ENCODE data around the gene CTNND2. TPM values are rescaled to one million over a fixed set of nuclear protein-coding genes. Genes with fewer than 3 reads are reported as not detected.

CTNND2 gene
- polyA plus RNA-seq, 1 donor from 2014 or later = 67.0 TPM

DNA sequence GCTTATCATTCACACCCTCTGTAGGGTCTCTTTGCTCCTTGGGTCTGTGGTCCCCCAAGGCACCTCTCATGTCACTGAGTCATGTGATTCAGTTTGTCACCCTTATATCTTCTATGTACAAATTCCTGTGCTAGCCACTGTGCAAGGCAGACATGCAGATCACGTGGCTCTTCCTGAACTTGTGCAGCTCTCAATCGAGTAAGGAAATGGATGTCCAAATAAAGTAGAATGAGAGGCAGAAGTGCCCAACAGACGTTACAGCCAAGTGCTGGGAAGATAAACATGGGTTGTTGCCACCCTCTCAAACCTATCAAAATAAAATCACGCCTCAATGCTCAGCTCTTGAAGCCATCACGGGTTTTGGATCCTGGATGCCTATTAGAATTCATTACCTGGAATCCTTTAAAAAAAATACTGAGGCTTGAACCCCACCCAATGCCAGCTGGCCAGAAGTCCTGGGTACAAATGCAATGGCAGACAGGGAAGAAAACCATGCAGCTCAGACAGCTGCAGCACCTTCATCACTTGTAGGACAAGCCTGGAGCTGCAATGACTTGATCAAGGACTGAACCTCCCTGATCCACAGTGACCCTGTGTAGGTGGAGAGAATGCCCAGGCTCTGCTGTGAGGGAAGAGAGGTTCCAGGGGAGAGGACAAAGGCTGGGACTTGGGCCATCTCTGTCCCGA lies 914.5 kb downstream of the CTNND2 start:
- Histone ChIP-seq H3K4me3 (ENCODE audit: low read length) (no peak overlapping the region), H3K9me2 (ENCODE audit: insufficient read depth, low read length) (no peaks in the 10 kb centered on the region), H3K27me3 (ENCODE audit: insufficient read depth, low read depth, low read length) (no peaks in the 10 kb centered on the region), H3K36me3 (ENCODE audit: insufficient read depth, low read length) (peaks cover 15% of the 10 kb centered on the region), H3K27ac (ENCODE audit: low read length) (no peak overlapping the region), H3K79me2 (replicated peaks; ENCODE audit: insufficient read depth, low read length) (no peaks in the 10 kb centered on the region), H3K4me2 (ENCODE audit: low read length) (no peak overlapping the region), H2AFZ (ENCODE audit: low read depth, low read length) (no peak overlapping the region), H3K9me3 (ENCODE audit: low read length) (no peaks in the 10 kb centered on the region), H3K9ac (ENCODE audit: low read length) (no peak overlapping the region), H3F3A (ENCODE audit: insufficient read depth, low read length, poor library complexity, severe bottlenecking) (no peaks in the 10 kb centered on the region), H4K20me1 (ENCODE audit: insufficient read depth) (no peaks in the 10 kb centered on the region)
- TF ChIP-seq RAD21 (conservative IDR thresholded peaks at IDR 0.05) (no peak), MXI1 (conservative IDR thresholded peaks at IDR 0.05; ENCODE audit: poor library complexity, severe bottlenecking) (no peak), EP300 (conservative IDR thresholded peaks at IDR 0.05; ENCODE audit: poor library complexity, severe bottlenecking) (no peak), POLR2AphosphoS5 (IDR thresholded peaks at IDR 0.05) (no peak), TAF1 (IDR thresholded peaks at IDR 0.05; ENCODE audit: low read depth) (no peak), CTCF (IDR thresholded peaks at IDR 0.05; ENCODE audit: poor library complexity, severe bottlenecking) (no peak), EZH2 (IDR thresholded peaks at IDR 0.05; ENCODE audit: borderline replicate concordance, insufficient read depth, low read length, poor library complexity, severe bottlenecking) (no peak), SMC3 (conservative IDR thresholded peaks at IDR 0.05; ENCODE audit: poor library complexity) (no peak), REST (IDR thresholded peaks at IDR 0.05; ENCODE audit: borderline replicate concordance) (no peak)

GRCh38 chr5:10988622-10989021 lies 915.6 kb downstream of the CTNND2 start:
- Histone ChIP-seq H2AFZ (ENCODE audit: low read depth, low read length) (no peak overlapping the region), H3K9me3 (ENCODE audit: low read length) (no peaks in the 10 kb centered on the region), H3K9ac (ENCODE audit: low read length) (no peak overlapping the region), H3F3A (ENCODE audit: insufficient read depth, low read length, poor library complexity, severe bottlenecking) (no peaks in the 10 kb centered on the region), H3K4me2 (ENCODE audit: low read length) (no peak overlapping the region), H3K27me3 (ENCODE audit: insufficient read depth, low read depth, low read length) (no peaks in the 10 kb centered on the region), H3K36me3 (ENCODE audit: insufficient read depth, low read length) (peaks cover 15% of the 10 kb centered on the region), H3K4me3 (ENCODE audit: low read length) (no peak overlapping the region), H4K20me1 (ENCODE audit: insufficient read depth) (no peaks in the 10 kb centered on the region), H3K27ac (ENCODE audit: low read length) (no peak overlapping the region), H3K79me2 (replicated peaks; ENCODE audit: insufficient read depth, low read length) (no peaks in the 10 kb centered on the region), H3K9me2 (ENCODE audit: insufficient read depth, low read length) (no peaks in the 10 kb centered on the region)
- no peak for TF ChIP-seq MXI1 (conservative IDR thresholded peaks at IDR 0.05; ENCODE audit: poor library complexity, severe bottlenecking)
- no peak for TF ChIP-seq TAF1 (IDR thresholded peaks at IDR 0.05; ENCODE audit: low read depth)
- TF ChIP-seq POLR2AphosphoS5 (IDR thresholded peaks at IDR 0.05) = no peak
